GM18499 (cell line): Measurements from ENCODE around the gene SPEM3.

Source experiments
- ATAC-seq: cut with Tn5 transposase; IDR thresholded peaks from one replicate; pipeline ENCODE4 v1.9.1; 2021; ENCODE audit warnings: moderate number of reproducible peaks; ENCODE audit not compliant: insufficient read depth, unreplicated experiment

SPEM3 gene

DNA sequence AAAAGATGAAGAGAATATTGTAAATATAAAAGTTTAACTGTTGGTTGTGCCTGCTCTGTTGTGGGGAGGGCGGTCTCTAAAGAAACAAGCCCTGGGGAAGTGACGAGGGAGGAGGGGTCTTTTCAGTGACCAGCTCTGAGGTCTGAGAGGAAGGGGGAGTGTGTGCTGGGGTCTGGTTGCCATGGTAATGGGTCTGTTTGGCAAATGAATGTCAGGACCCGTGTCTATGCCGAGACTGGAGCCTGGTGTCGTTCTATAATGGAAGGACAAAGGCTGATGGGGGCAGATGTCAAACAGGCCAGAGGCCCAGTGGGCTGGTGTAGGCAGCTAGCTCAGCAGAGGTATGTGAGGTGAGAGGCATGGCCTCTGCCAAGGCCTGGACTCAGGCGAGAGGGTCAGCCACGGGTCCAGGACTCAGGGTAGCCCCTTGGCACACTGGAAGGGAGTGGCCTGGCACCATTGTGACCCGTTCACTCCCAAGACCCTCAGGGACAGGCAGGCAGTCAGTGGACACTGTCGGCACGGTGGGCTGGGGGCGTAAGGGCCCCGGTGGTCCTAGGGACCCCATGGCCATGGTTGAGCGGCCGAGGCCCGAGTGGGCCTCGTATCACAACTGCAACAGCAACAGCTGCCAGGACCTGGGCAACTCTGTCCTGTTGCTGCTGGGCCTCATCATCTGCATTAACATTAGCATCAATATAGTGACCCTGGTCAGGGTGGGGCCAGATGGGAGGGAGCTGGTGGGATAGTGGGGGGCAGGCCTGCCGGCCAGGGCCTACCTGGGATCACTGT, 8.6 kb upstream of the SPEM3 start, which contains the start of gene SPEM1:
TSS of gene SPEM1 (plus strand) at position 506 of the 792 bp plus-strand sequence. CDS start at position 567, 61 bp downstream.
- no peak for ATAC-seq

- no peak for ATAC-seq
Measured at GRCh38 chr17:7421186-7421585, 7.5 kb upstream of the SPEM3 start.

DNA sequence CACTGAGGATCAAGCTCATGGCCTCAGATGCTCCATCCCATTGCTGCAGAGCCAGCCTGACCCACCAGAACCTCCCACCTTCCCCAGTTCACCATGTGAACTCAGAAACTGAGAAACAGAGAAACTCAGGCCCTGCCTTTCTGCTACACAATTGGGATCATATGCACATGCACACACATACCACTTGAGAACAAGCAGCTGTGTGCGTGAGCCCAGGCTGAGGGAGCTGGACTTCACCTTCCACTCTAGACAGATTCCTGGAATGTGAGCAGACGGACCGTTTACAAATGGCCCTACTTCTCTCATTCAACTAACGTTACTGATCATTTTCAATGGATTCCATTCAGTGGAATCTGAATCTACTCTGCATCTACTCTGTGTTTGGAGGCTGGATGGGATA, 5.0 kb upstream of the SPEM3 start:
- ATAC-seq, result no peak

- ATAC-seq, result no peak
Measured at GRCh38 chr17:7425316-7425715, 3.3 kb upstream of the SPEM3 start, which contains the start of gene SPEM2. SPEM2 (plus strand) TSS chr17:7425616; CDS start chr17:7425689, 73 bp downstream.

DNA sequence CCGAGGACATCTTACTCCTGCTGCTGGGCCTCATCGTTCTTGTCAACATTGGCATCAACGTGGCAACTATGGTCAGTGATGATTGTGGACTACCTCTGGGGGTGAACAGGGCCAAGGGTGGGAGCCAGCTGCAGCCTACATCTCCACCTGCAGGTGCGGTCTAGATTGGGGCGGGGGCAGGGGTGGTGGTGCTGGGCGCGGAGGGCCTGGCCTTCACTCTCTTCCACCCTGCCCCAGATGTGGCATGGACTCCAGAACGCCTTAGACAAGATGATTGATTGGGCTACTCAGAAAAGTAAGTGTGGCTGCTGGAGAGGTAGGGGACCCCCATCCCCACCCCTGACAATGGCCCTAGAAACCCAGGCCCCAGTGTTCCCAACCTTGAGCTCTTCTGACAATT, 2.9 kb upstream of the SPEM3 start:
- ATAC-seq, result no peak

DNA sequence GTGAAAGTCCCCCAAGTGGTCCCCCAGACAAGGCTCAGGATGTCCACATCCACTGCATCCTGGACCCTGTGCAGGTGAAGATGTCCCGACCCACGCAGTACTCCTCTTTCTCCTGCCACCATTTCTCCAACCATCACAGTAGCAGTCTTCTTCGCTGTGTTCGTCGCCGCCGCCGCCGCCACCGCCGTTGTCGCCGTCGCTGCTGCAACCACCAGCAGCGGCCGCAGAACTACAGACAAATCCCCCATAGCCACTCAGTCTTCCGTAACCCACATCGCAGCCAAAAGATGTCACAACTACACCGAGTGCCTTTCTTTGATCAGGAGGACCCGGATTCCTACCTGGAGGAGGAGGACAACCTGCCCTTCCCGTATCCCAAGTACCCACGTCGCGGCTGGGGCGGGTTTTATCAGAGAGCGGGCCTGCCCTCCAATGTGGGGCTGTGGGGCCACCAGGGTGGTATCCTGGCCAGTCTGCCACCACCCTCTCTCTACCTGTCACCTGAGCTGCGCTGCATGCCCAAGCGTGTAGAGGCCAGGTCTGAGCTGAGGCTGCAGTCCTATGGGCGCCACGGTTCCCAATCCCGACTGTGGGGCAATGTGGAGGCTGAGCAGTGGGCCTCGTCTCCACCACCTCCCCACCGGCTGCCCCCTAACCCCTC, 2.3 kb upstream of the SPEM3 start:
- ATAC-seq, result no peak

GRCh38 chr17:7426896-7427489, 1.7 kb upstream of the SPEM3 start:
- ATAC-seq, result no peak

DNA sequence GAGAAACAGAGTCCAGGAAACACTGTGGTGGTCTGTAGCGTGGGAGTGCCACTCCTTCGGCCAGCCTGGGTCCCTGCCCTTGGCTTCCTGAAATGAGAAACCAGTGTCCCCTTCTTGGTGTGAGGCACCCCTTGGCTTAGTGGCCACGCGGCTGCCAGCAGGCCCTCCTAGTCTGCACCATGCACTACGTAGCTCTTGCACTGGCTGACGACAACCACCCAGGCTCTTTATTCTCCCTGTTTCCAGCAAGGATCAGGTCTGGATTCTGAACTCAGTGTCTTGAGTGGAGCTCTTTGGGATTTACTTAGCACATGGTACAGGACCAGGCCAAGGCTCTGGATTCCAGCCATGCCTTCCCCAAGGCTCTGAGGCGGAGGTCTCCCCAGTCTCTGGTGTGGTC, 1.1 kb upstream of the SPEM3 start:
- no peak for ATAC-seq

DNA sequence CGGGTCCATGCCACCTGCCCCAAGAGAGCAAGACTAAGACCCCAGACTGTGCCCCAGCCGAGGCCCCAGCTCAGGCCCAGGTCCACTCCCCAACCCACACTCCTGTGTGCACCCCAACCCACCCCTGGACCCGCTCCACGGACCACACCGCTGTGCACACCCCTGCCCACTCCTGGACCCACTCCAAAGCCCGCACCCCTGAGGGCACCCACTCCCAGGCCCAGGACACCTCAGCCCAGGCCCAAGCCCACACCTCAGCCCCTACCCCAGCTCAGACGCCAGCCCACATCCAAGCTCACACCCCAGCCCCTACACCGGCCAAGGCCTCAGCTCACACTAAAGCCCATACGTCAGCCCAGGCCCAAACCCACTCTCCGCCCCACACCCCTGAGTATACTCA, 1.1 kb downstream of the SPEM3 start:
- no peak for ATAC-seq

DNA sequence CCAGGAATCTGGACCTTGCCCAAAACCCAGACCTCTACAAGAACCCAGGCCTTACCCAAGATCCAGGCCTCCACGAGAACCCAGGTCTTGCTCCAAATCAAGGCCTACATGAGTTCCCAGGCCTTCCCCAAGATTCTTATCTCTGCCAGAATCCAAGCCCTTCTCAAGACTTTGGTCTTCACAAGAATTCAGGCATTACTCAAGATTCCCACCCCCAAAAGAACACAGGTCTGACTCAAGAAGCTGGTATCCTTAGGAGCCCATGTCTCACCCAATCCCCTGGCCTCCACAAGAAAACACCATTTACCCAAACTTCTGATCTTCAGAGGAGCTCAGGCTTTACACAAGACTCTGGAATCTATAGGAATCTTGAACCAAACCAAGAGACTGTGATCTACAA, 2.6 kb downstream of the SPEM3 start:
- no peak for ATAC-seq

- no peak for ATAC-seq
Measured at GRCh38 chr17:7432296-7432695, 3.6 kb downstream of the SPEM3 start.

GRCh38 chr17:7435676-7436555, 7.3 kb downstream of the SPEM3 start:
- no peak for ATAC-seq

DNA sequence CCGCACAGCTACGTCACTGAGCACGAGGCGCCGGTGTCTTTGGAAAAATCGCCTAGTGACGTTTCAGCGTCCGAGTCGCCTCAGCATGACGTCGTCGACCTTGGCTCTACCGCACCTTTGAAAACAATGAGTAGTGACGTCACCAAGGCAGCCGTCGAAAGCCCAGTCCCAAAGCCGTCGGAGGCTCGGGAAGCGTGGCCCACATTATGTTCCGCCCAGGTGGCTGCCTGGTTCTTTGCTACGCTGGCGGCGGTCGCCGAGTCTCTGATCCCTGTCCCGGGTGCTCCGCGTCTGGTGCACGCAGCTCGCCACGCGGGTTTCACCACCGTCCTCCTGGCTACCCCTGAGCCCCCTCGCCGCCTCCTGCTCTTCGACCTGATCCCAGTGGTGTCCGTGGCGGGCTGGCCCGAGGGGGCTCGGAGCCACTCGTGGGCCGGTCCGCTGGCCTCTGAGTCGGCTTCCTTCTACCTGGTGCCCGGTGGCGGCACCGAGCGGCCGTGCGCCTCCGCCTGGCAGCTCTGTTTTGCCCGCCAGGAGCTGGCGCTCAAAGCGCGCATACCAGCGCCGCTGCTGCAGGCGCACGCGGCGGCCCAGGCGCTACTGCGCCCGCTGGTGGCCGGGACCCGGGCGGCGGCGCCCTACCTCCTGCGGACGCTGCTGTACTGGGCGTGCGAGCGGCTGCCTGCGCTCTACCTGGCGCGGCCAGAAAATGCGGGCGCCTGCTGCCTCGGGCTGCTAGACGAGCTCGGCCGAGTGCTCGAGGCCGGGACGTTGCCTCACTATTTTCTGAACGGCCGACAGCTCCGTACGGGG, 8.1 kb downstream of the SPEM3 start:
- no peak for ATAC-seq

- no peak for ATAC-seq
Measured at GRCh38 chr17:7437369-7437863, 8.8 kb downstream of the SPEM3 start.

DNA sequence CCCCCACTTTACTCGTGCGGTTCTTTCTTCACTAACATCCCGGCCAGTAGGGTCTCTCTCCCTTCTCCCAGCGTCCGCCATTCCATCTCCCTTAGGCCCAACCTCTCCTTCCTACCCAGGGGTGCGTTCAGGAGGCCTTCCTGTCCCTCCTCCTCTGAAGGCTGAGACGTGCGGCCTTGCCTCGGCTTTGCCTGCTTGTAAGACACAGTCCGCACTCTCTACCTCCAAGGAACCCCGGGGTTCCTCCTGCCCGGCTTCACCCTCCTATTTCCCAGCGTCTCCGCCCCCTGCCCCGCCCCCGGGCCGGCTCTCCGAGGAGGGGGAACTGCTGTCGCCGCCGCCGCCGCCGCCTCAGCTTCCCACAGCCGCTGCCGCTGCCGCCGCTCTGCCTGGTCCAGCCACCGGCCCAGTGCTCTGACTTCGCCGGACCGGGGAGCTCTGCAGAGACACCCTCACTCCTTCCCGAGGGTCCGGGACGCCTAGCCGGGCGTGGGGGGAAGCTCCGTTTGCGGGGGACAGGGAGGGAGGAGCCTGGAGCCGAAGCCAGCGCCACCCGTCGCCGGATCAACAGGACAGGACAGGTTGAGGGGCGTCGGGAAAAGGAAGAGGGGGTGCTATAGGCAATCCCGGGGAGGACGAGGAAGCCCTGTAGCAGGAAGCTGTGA, 9.4 kb downstream of the SPEM3 start:
- ATAC-seq, result no peak

- ATAC-seq, result no peak
Measured at GRCh38 chr17:7438656-7439460, 10.2 kb downstream of the SPEM3 start.

DNA sequence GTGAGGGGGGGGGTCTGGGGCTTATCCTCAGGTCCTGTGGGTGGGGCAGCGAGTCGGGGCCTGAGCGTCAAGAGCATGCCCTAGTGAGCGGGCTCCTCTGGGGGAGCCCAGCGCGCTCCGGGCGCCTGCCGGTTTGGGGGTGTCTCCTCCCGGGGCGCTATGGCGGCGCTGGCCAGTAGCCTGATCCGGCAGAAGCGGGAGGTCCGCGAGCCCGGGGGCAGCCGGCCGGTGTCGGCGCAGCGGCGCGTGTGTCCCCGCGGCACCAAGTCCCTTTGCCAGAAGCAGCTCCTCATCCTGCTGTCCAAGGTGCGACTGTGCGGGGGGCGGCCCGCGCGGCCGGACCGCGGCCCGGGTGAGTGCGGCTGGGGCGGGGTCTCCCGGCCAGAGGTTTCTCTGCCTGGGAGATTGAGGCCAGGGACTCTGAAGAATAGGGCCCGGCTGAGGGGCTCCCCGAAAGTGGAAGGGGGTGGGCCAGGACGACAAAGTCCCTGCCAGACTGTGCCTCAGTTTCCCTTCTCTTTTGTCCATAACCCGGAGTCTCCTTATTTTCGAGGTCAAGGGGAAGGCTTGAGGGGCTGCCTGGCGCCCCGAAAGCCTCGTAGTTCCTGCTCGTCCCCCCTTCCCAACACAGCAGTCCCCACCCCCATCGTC, 10.9 kb downstream of the SPEM3 start, which contains the start of gene FGF11:
TSS of gene FGF11 (plus strand) at position 51 of the 651 bp plus-strand sequence. CDS start at position 160, 109 bp downstream.
- no peak for ATAC-seq
